ENCODE data around the gene FMO3. TPM values are rescaled to one million over a fixed set of nuclear protein-coding genes. Genes with fewer than 3 reads are reported as not detected.
A peak's percentile ranks its signal among the peaks of the same experiment; 100 is the strongest.

The FMO3 gene
- total RNA-seq, 2 donors from 2014 or later, result 0.23 to 2.4 TPM

DNA sequence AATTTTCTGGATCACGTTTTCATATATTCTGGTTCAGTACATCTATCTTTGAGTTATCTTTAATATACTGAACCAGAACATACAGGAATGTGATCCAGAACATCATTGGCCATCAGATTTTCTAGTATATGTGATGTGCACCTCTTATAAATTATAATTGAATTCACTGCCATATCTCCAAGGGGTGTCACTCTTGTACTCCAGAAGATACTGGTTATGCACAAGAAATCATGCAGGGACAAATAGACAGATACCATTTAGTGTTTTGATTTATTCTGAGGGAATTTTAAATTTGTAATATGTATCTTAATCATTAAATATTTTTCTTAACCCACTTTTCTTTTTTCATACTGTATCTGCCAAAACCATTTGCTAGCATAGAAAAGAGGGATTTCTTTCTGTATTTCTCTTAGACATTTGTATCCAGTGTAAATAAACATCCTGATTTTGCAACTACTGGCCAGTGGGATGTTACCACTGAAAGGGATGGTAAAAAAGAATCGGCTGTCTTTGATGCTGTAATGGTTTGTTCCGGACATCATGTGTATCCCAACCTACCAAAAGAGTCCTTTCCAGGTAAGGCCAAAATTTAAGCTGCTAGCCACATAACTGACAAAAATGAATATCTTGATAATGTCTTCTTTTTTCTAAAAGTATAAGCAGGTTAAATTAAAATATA lies 16.7 kb downstream of the FMO3 start:
- WGBS, result 65% methylated on average over 3 of the region's 3 CpGs
- no peak for TF ChIP-seq POLR2A (IDR thresholded peaks at IDR 0.05)
- TF ChIP-seq, protein P1, sequence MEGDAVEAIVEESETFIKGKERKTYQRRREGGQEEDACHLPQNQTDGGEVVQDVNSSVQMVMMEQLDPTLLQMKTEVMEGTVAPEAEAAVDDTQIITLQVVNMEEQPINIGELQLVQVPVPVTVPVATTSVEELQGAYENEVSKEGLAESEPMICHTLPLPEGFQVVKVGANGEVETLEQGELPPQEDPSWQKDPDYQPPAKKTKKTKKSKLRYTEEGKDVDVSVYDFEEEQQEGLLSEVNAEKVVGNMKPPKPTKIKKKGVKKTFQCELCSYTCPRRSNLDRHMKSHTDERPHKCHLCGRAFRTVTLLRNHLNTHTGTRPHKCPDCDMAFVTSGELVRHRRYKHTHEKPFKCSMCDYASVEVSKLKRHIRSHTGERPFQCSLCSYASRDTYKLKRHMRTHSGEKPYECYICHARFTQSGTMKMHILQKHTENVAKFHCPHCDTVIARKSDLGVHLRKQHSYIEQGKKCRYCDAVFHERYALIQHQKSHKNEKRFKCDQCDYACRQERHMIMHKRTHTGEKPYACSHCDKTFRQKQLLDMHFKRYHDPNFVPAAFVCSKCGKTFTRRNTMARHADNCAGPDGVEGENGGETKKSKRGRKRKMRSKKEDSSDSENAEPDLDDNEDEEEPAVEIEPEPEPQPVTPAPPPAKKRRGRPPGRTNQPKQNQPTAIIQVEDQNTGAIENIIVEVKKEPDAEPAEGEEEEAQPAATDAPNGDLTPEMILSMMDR (IDR thresholded peaks at IDR 0.05), result peak in 1 of 4 experiments; percentile 29

DNA sequence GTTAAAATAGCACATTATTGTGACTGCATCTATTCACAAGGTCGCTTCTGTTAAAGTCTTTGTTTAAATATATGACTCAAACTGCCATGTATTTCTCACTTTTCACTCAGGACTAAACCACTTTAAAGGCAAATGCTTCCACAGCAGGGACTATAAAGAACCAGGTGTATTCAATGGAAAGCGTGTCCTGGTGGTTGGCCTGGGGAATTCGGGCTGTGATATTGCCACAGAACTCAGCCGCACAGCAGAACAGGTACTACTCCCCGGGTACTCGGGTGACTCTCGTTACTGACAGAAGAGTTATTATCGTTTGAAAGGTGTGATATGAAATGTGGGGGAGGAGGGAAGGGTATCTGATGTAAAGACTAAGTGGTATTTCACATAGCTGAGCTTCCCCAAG lies 17.3 kb downstream of the FMO3 start:
- intact Hi-C loops (cut with DNase I), result no loop called here
- no peaks in the 10 kb centered on the region for H3K9me3 ChIP-seq
- H3K4me3 ChIP-seq, result no peak overlapping the region
- no peaks in the 10 kb centered on the region for H3K36me3 ChIP-seq
- no peaks in the 10 kb centered on the region for H3K4me1 ChIP-seq (replicated peaks)
- H3K27me3 ChIP-seq (replicated peaks; ENCODE audit: insufficient read depth), result no peaks in the 10 kb centered on the region
- DNase-seq (ENCODE audit: low spot score), result no peak
- 83% methylated on average over 8 of the region's 8 CpGs for WGBS
- TF ChIP-seq POLR2AphosphoS5 (IDR thresholded peaks at IDR 0.05) (no peak), POLR2A (IDR thresholded peaks at IDR 0.05) (no peak)
- TF ChIP-seq, protein P1 (IDR thresholded peaks at IDR 0.05), result no peak
- no peak overlapping the region for H3K27ac ChIP-seq

More for the DNA sequence above, 16.7 kb downstream of the FMO3 start:
- DNase-seq (ENCODE audit: low spot score), result no peak
- H3K4me3 ChIP-seq, result no peak overlapping the region
- no peaks in the 10 kb centered on the region for H3K27me3 ChIP-seq (replicated peaks; ENCODE audit: insufficient read depth)
- no peak overlapping the region for H3K27ac ChIP-seq
- H3K4me1 ChIP-seq (replicated peaks), result no peaks in the 10 kb centered on the region
- no peaks in the 10 kb centered on the region for H3K9me3 ChIP-seq
- intact Hi-C loops (cut with DNase I), result no loop called here
- no peaks in the 10 kb centered on the region for H3K36me3 ChIP-seq

DNA sequence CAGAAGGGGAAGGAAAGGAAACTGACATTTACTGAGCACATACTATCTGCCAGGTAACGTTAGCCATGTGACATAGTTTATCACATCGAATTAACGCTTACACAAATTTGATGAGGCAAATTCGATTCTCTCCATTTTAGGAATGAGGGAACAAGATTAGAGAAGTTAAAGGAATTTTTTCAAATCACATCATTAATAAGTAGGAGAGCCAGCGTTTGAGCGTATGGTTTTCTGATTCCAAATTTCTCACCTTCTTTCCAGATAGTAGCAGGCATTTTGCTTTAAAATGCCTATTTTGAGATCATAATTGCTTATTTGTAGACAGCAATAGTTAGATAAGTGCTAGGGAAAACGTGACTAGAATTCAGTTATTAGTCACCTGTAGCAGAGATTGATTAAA lies 19.3 kb downstream of the FMO3 start:
- Histone ChIP-seq H3K27ac (no peak overlapping the region), H3K36me3 (no peaks in the 10 kb centered on the region), H3K4me1 (replicated peaks) (no peaks in the 10 kb centered on the region), H3K27me3 (replicated peaks; ENCODE audit: insufficient read depth) (no peaks in the 10 kb centered on the region), H3K4me3 (no peak overlapping the region), H3K9me3 (no peaks in the 10 kb centered on the region)
- no peak for DNase-seq (ENCODE audit: low spot score)
- TF ChIP-seq, protein P1 (IDR thresholded peaks at IDR 0.05), result no peak
- no peak for TF ChIP-seq POLR2AphosphoS5 (IDR thresholded peaks at IDR 0.05)
- no peak for TF ChIP-seq POLR2A (IDR thresholded peaks at IDR 0.05)
- intact Hi-C loops (cut with DNase I), result no loop called here
- 94% methylated on average over 7 of the region's 7 CpGs for WGBS

DNA sequence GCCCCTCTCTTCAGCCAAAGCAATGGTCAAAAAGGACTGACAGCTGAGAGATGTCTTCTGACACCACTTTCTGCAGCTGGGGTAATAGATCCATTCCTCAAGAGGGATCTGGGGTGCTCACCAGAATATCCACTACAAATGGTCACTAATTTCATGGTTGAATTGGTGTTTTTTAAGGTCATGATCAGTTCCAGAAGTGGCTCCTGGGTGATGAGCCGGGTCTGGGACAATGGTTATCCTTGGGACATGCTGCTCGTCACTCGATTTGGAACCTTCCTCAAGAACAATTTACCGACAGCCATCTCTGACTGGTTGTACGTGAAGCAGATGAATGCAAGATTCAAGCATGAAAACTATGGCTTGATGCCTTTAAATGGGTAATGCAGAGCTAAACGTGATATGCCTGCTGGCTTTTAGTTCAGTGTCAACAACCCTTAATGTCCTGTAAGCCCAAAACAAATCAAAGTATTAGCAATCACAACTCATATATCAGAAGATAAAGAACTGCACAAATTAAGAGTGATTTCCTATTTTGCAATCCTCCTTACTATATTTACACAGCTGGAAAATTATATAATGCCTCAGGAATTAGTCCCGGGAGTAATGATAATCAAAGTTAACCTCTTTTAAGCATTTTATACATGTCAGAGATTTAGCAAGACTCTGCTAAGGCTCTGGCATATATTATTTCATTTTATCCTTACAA lies 20.1 kb downstream of the FMO3 start:
- TF ChIP-seq POLR2A (IDR thresholded peaks at IDR 0.05), result no peak
- TF ChIP-seq, protein P1 (IDR thresholded peaks at IDR 0.05), result no peak
- TF ChIP-seq POLR2AphosphoS5 (IDR thresholded peaks at IDR 0.05), result no peak
- Histone ChIP-seq H3K4me1 (replicated peaks) (no peaks in the 10 kb centered on the region), H3K9me3 (no peaks in the 10 kb centered on the region), H3K36me3 (no peaks in the 10 kb centered on the region), H3K4me3 (no peak overlapping the region), H3K27ac (no peak overlapping the region), H3K27me3 (replicated peaks; ENCODE audit: insufficient read depth) (no peaks in the 10 kb centered on the region)
- no peak for DNase-seq (ENCODE audit: low spot score)
- WGBS, result 57% methylated on average over 7 of the region's 7 CpGs
- intact Hi-C loops (cut with DNase I), result no loop called here

- H3K4me1 ChIP-seq (replicated peaks), result no peaks in the 10 kb centered on the region
- no peaks in the 10 kb centered on the region for H3K9me3 ChIP-seq
- H3K27me3 ChIP-seq (replicated peaks; ENCODE audit: insufficient read depth), result no peaks in the 10 kb centered on the region
- no peak overlapping the region for H3K4me3 ChIP-seq
- no peak overlapping the region for H3K27ac ChIP-seq
- no peaks in the 10 kb centered on the region for H3K36me3 ChIP-seq
- TF ChIP-seq, protein P1 (IDR thresholded peaks at IDR 0.05), result no peak
- TF ChIP-seq POLR2A (IDR thresholded peaks at IDR 0.05), result no peak
- TF ChIP-seq POLR2AphosphoS5 (IDR thresholded peaks at IDR 0.05), result no peak
- WGBS, result 88% methylated on average over 3 of the region's 3 CpGs
- intact Hi-C loops (cut with DNase I), result no loop called here
- no peak for DNase-seq (ENCODE audit: low spot score)
These were observed 21.4 kb downstream of the FMO3 start for GRCh38 chr1:171112119-171112518.
